Breast epithelium (tissue), 4 donors: ENCODE measurements around the gene SPACDR. TPM values are rescaled to one million over a fixed set of nuclear protein-coding genes. Genes with fewer than 3 reads are reported as not detected.
"Not testable (repeated sequence)": the region's sequence is repeated elsewhere in the genome, so short reads cannot be mapped to it uniquely, and the experiment has no call there.

Source experiments
- DNase-seq, 2 donors: peaks; one replicate each; pipeline ENCODE4 v3.0.0-alpha.2; 2019; ENCODE audit warnings: low spot score in 2 of 2
- H3K27ac ChIP-seq, 2 donors: fragments of 200-600 bp; sonication (generic) in 1 of 2; one replicate each; pipeline ENCODE4 v1.5.1; 2016 to 2019; ENCODE audit warnings: mild to moderate bottlenecking in 1 of 2
- H3K27me3 ChIP-seq, 2 donors: fragments of 200-600 bp; sonication (generic) in 1 of 2; one replicate each; pipeline versions ENCODE4 v1.5.1 to v1.6.0; 2017 to 2019; ENCODE audit warnings: control low read depth in 1 of 2, mild to moderate bottlenecking in 1 of 2
- H3K36me3 ChIP-seq: fragments of 200-600 bp; one replicate; pipeline ENCODE4 v1.5.1; 2019
- H3K4me1 ChIP-seq, 2 donors: fragments of 200-600 bp; sonication (generic); one replicate each; pipeline ENCODE4 v1.5.1; 2016 to 2019; ENCODE audit warnings: control low read depth in 1 of 2
- H3K4me3 ChIP-seq, 3 donors: fragments of 200-600 bp; sonication (generic); 1 replicate in 2 of 3; 2 replicates in 1 of 3; pipeline ENCODE4 v1.5.1; 2016 to 2019; ENCODE audit warnings: mild to moderate bottlenecking in 3 of 3, moderate library complexity in 2 of 3
- H3K9me3 ChIP-seq, 2 donors: fragments of 200-600 bp; sonication (generic) in 1 of 2; one replicate each; pipeline ENCODE4 v1.5.1; 2016 to 2019; ENCODE audit warnings: control low read depth in 1 of 2
- CTCF ChIP-seq, 3 donors: fragments of 450-650 bp; IDR thresholded peaks; one replicate each; pipeline ENCODE4 v1.5.1; 2016 to 2017; ENCODE audit warnings: antibody characterized with exemption in 3 of 3, mild to moderate bottlenecking in 3 of 3, moderate library complexity in 3 of 3
- POLR2A ChIP-seq: fragments of 450-650 bp; IDR thresholded peaks from one replicate; pipeline ENCODE4 v1.6.1; 2016; ENCODE audit warnings: antibody characterized with exemption, mild to moderate bottlenecking, moderate library complexity
- POLR2AphosphoS5 ChIP-seq, 3 donors: sonication (generic); formaldehyde crosslinking; IDR thresholded peaks; one replicate each; pipeline ENCODE4 v1.6.1; 2017; ENCODE audit warnings: antibody characterized with exemption in 3 of 3
- intact Hi-C: fragments of 100-400 bp; cut with DNase I; formaldehyde crosslinking; loops from one replicate; pipeline ENCODE4 v1.15.1; 2023; ENCODE audit warnings: low total_unique reads
- total RNA-seq, 3 donors: library from RNA; depleted of rRNA; stranded (reverse); fragments of >200 nt; gene quantifications; one replicate each; pipeline ENCODE4 v1.1.0, GENCODE V29; 2016

SPACDR gene
- total RNA-seq, 3 donors from 2014 or later = not detected

DNA sequence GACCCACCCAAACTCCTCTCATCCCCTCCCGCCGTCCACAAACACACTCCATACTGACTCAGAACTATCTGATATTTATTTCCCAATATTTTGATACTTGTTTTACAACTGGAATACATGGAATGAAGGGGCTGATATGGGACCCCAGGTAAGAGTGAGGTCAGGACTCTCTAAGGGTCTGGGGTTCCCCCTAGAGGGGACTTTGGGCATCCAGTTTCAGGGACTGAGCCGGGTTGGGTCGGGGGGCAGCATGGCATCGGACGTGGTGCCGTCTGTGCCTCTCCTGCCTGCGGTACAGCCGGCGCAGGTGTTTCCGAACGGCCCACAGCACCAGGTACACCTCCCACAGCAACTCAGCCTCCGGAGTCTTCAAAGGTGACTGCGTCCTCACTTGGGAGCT lies 7.5 kb downstream of the SPACDR start:
- Histone ChIP-seq H3K9me3 (no peaks in the 10 kb centered on the region), H3K36me3 (no peaks in the 10 kb centered on the region)

GRCh38 chr7:100455206-100455605 lies 8.9 kb downstream of the SPACDR start:
- Histone ChIP-seq H3K27ac (no peak overlapping the region), H3K4me1 (no peaks in the 10 kb centered on the region), H3K4me3 (no peak overlapping the region), H3K36me3 (no peaks in the 10 kb centered on the region), H3K9me3 (no peaks in the 10 kb centered on the region), H3K27me3 (no peaks in the 10 kb centered on the region)
- TF ChIP-seq POLR2A (no peak), POLR2AphosphoS5 (IDR thresholded peaks at IDR 0.05) (no peak), CTCF (IDR thresholded peaks at IDR 0.05) (no peak)
- intact Hi-C loops = no loop called here
- no peak for DNase-seq

More for the DNA sequence above, 7.5 kb downstream of the SPACDR start:
- no peak for TF ChIP-seq POLR2AphosphoS5 (IDR thresholded peaks at IDR 0.05)
- no peak for TF ChIP-seq CTCF (IDR thresholded peaks at IDR 0.05)
- TF ChIP-seq POLR2A = no peak
- H3K27ac ChIP-seq = no peak overlapping the region
- H3K27me3 ChIP-seq = no peaks in the 10 kb centered on the region
- intact Hi-C loops = no loop called here
- H3K4me3 ChIP-seq = no peak overlapping the region
- no peaks in the 10 kb centered on the region for H3K4me1 ChIP-seq
- DNase-seq = no peak

- intact Hi-C loops, DNase-seq, H3K36me3 ChIP-seq, H3K9me3 ChIP-seq, H3K4me1 ChIP-seq, H3K27ac ChIP-seq, H3K4me3 ChIP-seq, H3K27me3 ChIP-seq: not testable (repeated sequence)
These were observed 10.2 kb downstream of the SPACDR start for GRCh38 chr7:100453854-100454253.

GRCh38 chr7:100452513-100452912 lies 11.5 kb downstream of the SPACDR start:
- intact Hi-C loops = no loop called here
- Histone ChIP-seq H3K4me3 (no peak overlapping the region), H3K9me3 (no peaks in the 10 kb centered on the region), H3K27me3 (no peaks in the 10 kb centered on the region), H3K27ac (no peak overlapping the region), H3K36me3 (no peaks in the 10 kb centered on the region), H3K4me1 (no peaks in the 10 kb centered on the region)
- TF ChIP-seq POLR2A = no peak
- TF ChIP-seq CTCF (IDR thresholded peaks at IDR 0.05) = no peak
- TF ChIP-seq POLR2AphosphoS5 (IDR thresholded peaks at IDR 0.05) = no peak
- no peak for DNase-seq

GRCh38 chr7:100449190-100449795 lies 14.8 kb downstream of the SPACDR start:
- Histone ChIP-seq H3K36me3 (no peaks in the 10 kb centered on the region), H3K4me1 (no peaks in the 10 kb centered on the region), H3K9me3 (no peaks in the 10 kb centered on the region), H3K27ac (peak overlapping the region in 1 of 2 donors; percentile 14), H3K27me3 (no peaks in the 10 kb centered on the region), H3K4me3 (no peak overlapping the region)
- no peak for TF ChIP-seq POLR2A
- TF ChIP-seq POLR2AphosphoS5 (IDR thresholded peaks at IDR 0.05) = no peak
- TF ChIP-seq CTCF (IDR thresholded peaks at IDR 0.05) = no peak
- DNase-seq = no peak
- intact Hi-C loops = no loop called here

- H3K4me1 ChIP-seq, intact Hi-C loops, H3K9me3 ChIP-seq, H3K27me3 ChIP-seq, H3K36me3 ChIP-seq, H3K4me3 ChIP-seq, DNase-seq, H3K27ac ChIP-seq: not testable (repeated sequence)
These were observed 16.7 kb downstream of the SPACDR start for GRCh38 chr7:100447363-100447762.
